Activated T-helper 17 cell treated with anti-CD3 and anti-CD28 coated beads, Interleukin-2, amount 50 U/mL, for 72 hours (primary cell): ENCODE results near the gene RBM4B. TPM values are rescaled to one million over a fixed set of nuclear protein-coding genes. Genes with fewer than 3 reads are reported as not detected.
"Not testable (repeated sequence)": the region's sequence is repeated elsewhere in the genome, so short reads cannot be mapped to it uniquely, and the experiment has no call there.

ENCODE experiments used
- ATAC-seq: fragments of 150-1000 bp; cut with Tn5 transposase; replicated peaks from 2 replicates; pipeline ENCODE4 v1.10.0; 2021; ENCODE audit warnings: mild to moderate bottlenecking, moderate library complexity
- H3K27ac Mint-ChIP-seq: one replicate; pipeline ENCODE4 v1.8.0; 2022; ENCODE audit warnings: mixed read lengths
- H3K27me3 Mint-ChIP-seq: one replicate; pipeline ENCODE4 v1.8.0; 2022; ENCODE audit warnings: mixed read lengths
- H3K36me3 Mint-ChIP-seq: one replicate; pipeline ENCODE4 v1.8.0; 2022; ENCODE audit warnings: low read depth, mild to moderate bottlenecking, mixed read lengths
- H3K4me1 Mint-ChIP-seq: one replicate; pipeline ENCODE4 v1.8.0; 2022; ENCODE audit warnings: mixed read lengths
- H3K4me3 Mint-ChIP-seq: one replicate; pipeline ENCODE4 v1.8.0; 2022; ENCODE audit warnings: mild to moderate bottlenecking, mixed read lengths
- H3K9me3 Mint-ChIP-seq: one replicate; pipeline ENCODE4 v1.8.0; 2022; ENCODE audit warnings: mixed read lengths
- total RNA-seq, 2 donors: library from RNA; stranded (reverse); gene quantifications; one replicate each; pipeline ENCODE4 v1.2.3, GENCODE V29; 2022

The RBM4B gene
- 10 to 100 TPM; 23.6 to 31.4 TPM for total RNA-seq

- Mint-ChIP-seq H3K9me3 (no peaks in the 10 kb centered on the region), H3K27ac (peak within 1 kb of the TSS; percentile 100), H3K4me1 (peaks cover 12% of the 10 kb centered on the region), H3K4me3 (peak within 1 kb of the TSS; percentile 97), H3K36me3 (peaks cover 41% of the 10 kb centered on the region), H3K27me3 (no peaks in the 10 kb centered on the region)
- ATAC-seq, result peak; percentile 93
Measured at GRCh38 chr11:66677599-66678375, at the start of gene RBM4B. TSS of gene RBM4B (minus strand) at chr11:66677887. CDS start at chr11:66677079, 808 bp downstream.

GRCh38 chr11:66725647-66726046 is 48.0 kb upstream of the RBM4B start:
- Mint-ChIP-seq H3K4me3 (no peak overlapping the region), H3K4me1 (peaks cover 11% of the 10 kb centered on the region), H3K27me3 (peaks cover 31% of the 10 kb centered on the region), H3K9me3 (no peaks in the 10 kb centered on the region), H3K27ac (no peak overlapping the region), H3K36me3 (peaks cover 8% of the 10 kb centered on the region)
- ATAC-seq, result no peak

- Mint-ChIP-seq H3K9me3 (no peaks in the 10 kb centered on the region), H3K4me3 (no peak overlapping the region), H3K4me1 (peaks cover 16% of the 10 kb centered on the region), H3K27ac (no peak overlapping the region), H3K27me3 (peaks cover 36% of the 10 kb centered on the region), H3K36me3 (peaks cover 8% of the 10 kb centered on the region)
- no peak for ATAC-seq
Measured at GRCh38 chr11:66725114-66725513, 47.4 kb upstream of the RBM4B start.

- not testable (repeated sequence) for H3K9me3 Mint-ChIP-seq, H3K36me3 Mint-ChIP-seq, H3K27ac Mint-ChIP-seq, ATAC-seq, H3K4me3 Mint-ChIP-seq
- Mint-ChIP-seq H3K27me3 (peaks cover 35% of the 10 kb centered on the region), H3K4me1 (peaks cover 17% of the 10 kb centered on the region)
Measured at GRCh38 chr11:66724167-66724566, 46.5 kb upstream of the RBM4B start.

- Mint-ChIP-seq H3K36me3 (peaks cover 3% of the 10 kb centered on the region), H3K27me3 (peaks cover 30% of the 10 kb centered on the region), H3K27ac (no peak overlapping the region), H3K4me1 (peaks cover 14% of the 10 kb centered on the region), H3K4me3 (no peak overlapping the region), H3K9me3 (no peaks in the 10 kb centered on the region)
- ATAC-seq, result no peak
Measured at GRCh38 chr11:66723693-66724092, 46.0 kb upstream of the RBM4B start.

- H3K27me3 Mint-ChIP-seq, result peaks cover 29% of the 10 kb centered on the region
- H3K4me3 Mint-ChIP-seq, result no peak overlapping the region
- no peak overlapping the region for H3K27ac Mint-ChIP-seq
- H3K4me1 Mint-ChIP-seq, result peaks cover 11% of the 10 kb centered on the region
- no peak for ATAC-seq
- no peaks in the 10 kb centered on the region for H3K36me3 Mint-ChIP-seq
- H3K9me3 Mint-ChIP-seq, result no peaks in the 10 kb centered on the region
Measured at GRCh38 chr11:66722745-66723651, 45.3 kb upstream of the RBM4B start.

- no peak overlapping the region for H3K4me3 Mint-ChIP-seq
- no peaks in the 10 kb centered on the region for H3K9me3 Mint-ChIP-seq
- no peaks in the 10 kb centered on the region for H3K36me3 Mint-ChIP-seq
- peaks cover 28% of the 10 kb centered on the region for H3K27me3 Mint-ChIP-seq
- H3K4me1 Mint-ChIP-seq, result peaks cover 11% of the 10 kb centered on the region
- no peak overlapping the region for H3K27ac Mint-ChIP-seq
- no peak for ATAC-seq
Measured at GRCh38 chr11:66721939-66722338, 44.3 kb upstream of the RBM4B start.

- Mint-ChIP-seq H3K36me3 (no peaks in the 10 kb centered on the region), H3K4me1 (peaks cover 6% of the 10 kb centered on the region), H3K27ac (peak overlapping the region; percentile 72), H3K4me3 (peak overlapping the region; percentile 55), H3K27me3 (peaks cover 25% of the 10 kb centered on the region), H3K9me3 (no peaks in the 10 kb centered on the region)
- ATAC-seq, result no peak
Measured at GRCh38 chr11:66720899-66721470, 43.3 kb upstream of the RBM4B start.

GRCh38 chr11:66720223-66720898 is 42.7 kb upstream of the RBM4B start:
- Mint-ChIP-seq H3K4me1 (peaks cover 6% of the 10 kb centered on the region), H3K36me3 (no peaks in the 10 kb centered on the region), H3K27ac (peak overlapping the region; percentile 72), H3K9me3 (no peaks in the 10 kb centered on the region), H3K4me3 (peak overlapping the region; percentile 55), H3K27me3 (peaks cover 24% of the 10 kb centered on the region)
- peak; percentile 95 for ATAC-seq

GRCh38 chr11:66719111-66719872 is 41.6 kb upstream of the RBM4B start:
- peaks cover 6% of the 10 kb centered on the region for H3K4me1 Mint-ChIP-seq
- no peaks in the 10 kb centered on the region for H3K9me3 Mint-ChIP-seq
- H3K27ac Mint-ChIP-seq, result no peak overlapping the region
- H3K4me3 Mint-ChIP-seq, result no peak overlapping the region
- ATAC-seq, result no peak
- peaks cover 24% of the 10 kb centered on the region for H3K27me3 Mint-ChIP-seq
- no peaks in the 10 kb centered on the region for H3K36me3 Mint-ChIP-seq

GRCh38 chr11:66718320-66718971 is 40.8 kb upstream of the RBM4B start:
- Mint-ChIP-seq H3K9me3 (no peaks in the 10 kb centered on the region), H3K4me1 (peaks cover 6% of the 10 kb centered on the region), H3K27me3 (peaks cover 32% of the 10 kb centered on the region), H3K4me3 (no peak overlapping the region), H3K27ac (no peak overlapping the region), H3K36me3 (no peaks in the 10 kb centered on the region)
- ATAC-seq, result no peak

- Mint-ChIP-seq H3K4me3 (no peak overlapping the region), H3K27ac (no peak overlapping the region)
Measured at GRCh38 chr11:66717925-66718319, 40.2 kb upstream of the RBM4B start.

GRCh38 chr11:66716996-66717395 is 39.3 kb upstream of the RBM4B start:
- ATAC-seq, result no peak
- Mint-ChIP-seq H3K9me3 (no peaks in the 10 kb centered on the region), H3K4me1 (peaks cover 6% of the 10 kb centered on the region), H3K27me3 (peaks cover 34% of the 10 kb centered on the region), H3K4me3 (no peak overlapping the region), H3K36me3 (no peaks in the 10 kb centered on the region), H3K27ac (no peak overlapping the region)

More at GRCh38 chr11:66717925-66718319, 40.2 kb upstream of the RBM4B start:
- no peak for ATAC-seq
- peaks cover 34% of the 10 kb centered on the region for H3K27me3 Mint-ChIP-seq
- no peaks in the 10 kb centered on the region for H3K36me3 Mint-ChIP-seq
- peaks cover 6% of the 10 kb centered on the region for H3K4me1 Mint-ChIP-seq
- no peaks in the 10 kb centered on the region for H3K9me3 Mint-ChIP-seq
